Activated naive CD8-positive, alpha-beta T cell treated with anti-CD3 and anti-CD28 coated beads for 36 hours (primary cell): Measurements from ENCODE around the gene USP36. TPM values are rescaled to one million over a fixed set of nuclear protein-coding genes. Genes with fewer than 3 reads are reported as not detected.

ENCODE experiments used
- DNase-seq: peaks from one replicate; pipeline ENCODE4 v3.0.0; 2021
- H3K27ac Mint-ChIP-seq: one replicate; pipeline ENCODE4 v1.8.0; 2022; ENCODE audit warnings: mild to moderate bottlenecking, moderate library complexity, mixed read lengths
- H3K27me3 Mint-ChIP-seq: one replicate; pipeline ENCODE4 v1.8.0; 2022; ENCODE audit warnings: mild to moderate bottlenecking, mixed read lengths
- H3K36me3 Mint-ChIP-seq: one replicate; pipeline ENCODE4 v1.8.0; 2021; ENCODE audit warnings: mild to moderate bottlenecking, mixed read lengths
- H3K4me1 Mint-ChIP-seq: one replicate; pipeline ENCODE4 v1.8.0; 2021; ENCODE audit warnings: mixed read lengths
- H3K4me3 Mint-ChIP-seq: one replicate; pipeline ENCODE4 v1.8.0; 2022; ENCODE audit warnings: mild to moderate bottlenecking, moderate library complexity, mixed read lengths
- H3K9me3 Mint-ChIP-seq: one replicate; pipeline ENCODE4 v1.8.0; 2022; ENCODE audit warnings: mixed read lengths
- total RNA-seq, 2 experiments: library from RNA; stranded (reverse); gene quantifications; one replicate each; pipeline ENCODE4 v1.2.3, GENCODE V29; 2021

USP36 gene
- total RNA-seq, 2 experiments from 2014 or later = 126 to 128 TPM

- no peak overlapping the region for H3K27ac Mint-ChIP-seq
- H3K4me1 Mint-ChIP-seq = peaks cover 19% of the 10 kb centered on the region
- no peaks in the 10 kb centered on the region for H3K27me3 Mint-ChIP-seq
- H3K9me3 Mint-ChIP-seq = no peaks in the 10 kb centered on the region
- H3K36me3 Mint-ChIP-seq = peaks cover 65% of the 10 kb centered on the region
- no peak for DNase-seq
- no peak overlapping the region for H3K4me3 Mint-ChIP-seq
Measured at GRCh38 chr17:78834571-78834970, 6.0 kb downstream of the USP36 start.

- Mint-ChIP-seq H3K4me1 (peaks cover 5% of the 10 kb centered on the region), H3K36me3 (peaks cover 59% of the 10 kb centered on the region), H3K4me3 (no peak overlapping the region), H3K9me3 (no peaks in the 10 kb centered on the region), H3K27ac (no peak overlapping the region), H3K27me3 (no peaks in the 10 kb centered on the region)
- no peak for DNase-seq
Measured at GRCh38 chr17:78832541-78832810, 8.1 kb downstream of the USP36 start.

GRCh38 chr17:78831688-78832540 lies 8.7 kb downstream of the USP36 start:
- H3K27ac Mint-ChIP-seq = no peak overlapping the region
- no peak overlapping the region for H3K4me3 Mint-ChIP-seq

GRCh38 chr17:78829477-78829876 lies 11.1 kb downstream of the USP36 start:
- no peaks in the 10 kb centered on the region for H3K27me3 Mint-ChIP-seq
- H3K4me1 Mint-ChIP-seq = peaks cover 7% of the 10 kb centered on the region
- DNase-seq = no peak
- H3K9me3 Mint-ChIP-seq = no peaks in the 10 kb centered on the region
- H3K36me3 Mint-ChIP-seq = peaks cover 51% of the 10 kb centered on the region
- no peak overlapping the region for H3K27ac Mint-ChIP-seq
- no peak overlapping the region for H3K4me3 Mint-ChIP-seq

More at GRCh38 chr17:78831688-78832540, 8.7 kb downstream of the USP36 start:
- Mint-ChIP-seq H3K9me3 (no peaks in the 10 kb centered on the region), H3K36me3 (peaks cover 57% of the 10 kb centered on the region), H3K4me1 (peaks cover 2% of the 10 kb centered on the region), H3K27me3 (no peaks in the 10 kb centered on the region)
- DNase-seq = no peak

- no peak overlapping the region for H3K27ac Mint-ChIP-seq
- peaks cover 52% of the 10 kb centered on the region for H3K36me3 Mint-ChIP-seq
- no peaks in the 10 kb centered on the region for H3K27me3 Mint-ChIP-seq
- H3K9me3 Mint-ChIP-seq = no peaks in the 10 kb centered on the region
- H3K4me3 Mint-ChIP-seq = no peak overlapping the region
- no peak for DNase-seq
- H3K4me1 Mint-ChIP-seq = peaks cover 7% of the 10 kb centered on the region
Measured at GRCh38 chr17:78828470-78829185, 12.0 kb downstream of the USP36 start.

GRCh38 chr17:78826836-78827509 lies 13.6 kb downstream of the USP36 start:
- H3K27ac Mint-ChIP-seq = no peak overlapping the region

GRCh38 chr17:78826421-78826820 lies 14.2 kb downstream of the USP36 start:
- Mint-ChIP-seq H3K27ac (no peak overlapping the region), H3K36me3 (peaks cover 54% of the 10 kb centered on the region), H3K9me3 (no peaks in the 10 kb centered on the region)

More at GRCh38 chr17:78826836-78827509, 13.6 kb downstream of the USP36 start:
- Mint-ChIP-seq H3K9me3 (no peaks in the 10 kb centered on the region), H3K4me3 (no peak overlapping the region), H3K4me1 (peaks cover 13% of the 10 kb centered on the region), H3K36me3 (peaks cover 51% of the 10 kb centered on the region), H3K27me3 (no peaks in the 10 kb centered on the region)
- no peak for DNase-seq

GRCh38 chr17:78825696-78826095 lies 14.9 kb downstream of the USP36 start:
- Mint-ChIP-seq H3K27me3 (no peaks in the 10 kb centered on the region), H3K4me1 (peaks cover 18% of the 10 kb centered on the region), H3K27ac (peak overlapping the region; percentile 65), H3K36me3 (peaks cover 60% of the 10 kb centered on the region), H3K9me3 (no peaks in the 10 kb centered on the region), H3K4me3 (no peak overlapping the region)
- no peak for DNase-seq

More at GRCh38 chr17:78826421-78826820, 14.2 kb downstream of the USP36 start:
- peaks cover 13% of the 10 kb centered on the region for H3K4me1 Mint-ChIP-seq
- H3K4me3 Mint-ChIP-seq = no peak overlapping the region
- H3K27me3 Mint-ChIP-seq = no peaks in the 10 kb centered on the region
- no peak for DNase-seq

GRCh38 chr17:78824240-78824639 lies 16.4 kb downstream of the USP36 start:
- DNase-seq = no peak
- H3K4me1 Mint-ChIP-seq = peaks cover 32% of the 10 kb centered on the region

GRCh38 chr17:78823282-78824046 lies 17.1 kb downstream of the USP36 start:
- Mint-ChIP-seq H3K4me1 (peaks cover 39% of the 10 kb centered on the region), H3K36me3 (peaks cover 65% of the 10 kb centered on the region), H3K9me3 (no peaks in the 10 kb centered on the region), H3K4me3 (no peak overlapping the region), H3K27me3 (no peaks in the 10 kb centered on the region), H3K27ac (no peak overlapping the region)
- no peak for DNase-seq

More at GRCh38 chr17:78824240-78824639, 16.4 kb downstream of the USP36 start:
- Mint-ChIP-seq H3K4me3 (no peak overlapping the region), H3K9me3 (no peaks in the 10 kb centered on the region), H3K27ac (no peak overlapping the region), H3K36me3 (peaks cover 62% of the 10 kb centered on the region), H3K27me3 (no peaks in the 10 kb centered on the region)

- no peak overlapping the region for H3K4me3 Mint-ChIP-seq
- peak overlapping the region; percentile 22 for H3K27ac Mint-ChIP-seq
- no peaks in the 10 kb centered on the region for H3K9me3 Mint-ChIP-seq
- H3K4me1 Mint-ChIP-seq = peaks cover 44% of the 10 kb centered on the region
- DNase-seq = no peak
- no peaks in the 10 kb centered on the region for H3K27me3 Mint-ChIP-seq
- peaks cover 62% of the 10 kb centered on the region for H3K36me3 Mint-ChIP-seq
Measured at GRCh38 chr17:78822552-78822951, 18.1 kb downstream of the USP36 start.

GRCh38 chr17:78821961-78822360 lies 18.7 kb downstream of the USP36 start:
- Mint-ChIP-seq H3K4me3 (no peak overlapping the region), H3K27me3 (no peaks in the 10 kb centered on the region), H3K27ac (peak overlapping the region; percentile 56), H3K4me1 (peaks cover 50% of the 10 kb centered on the region), H3K36me3 (peaks cover 65% of the 10 kb centered on the region), H3K9me3 (no peaks in the 10 kb centered on the region)
- no peak for DNase-seq

GRCh38 chr17:78820841-78821240 lies 19.8 kb downstream of the USP36 start:
- no peaks in the 10 kb centered on the region for H3K27me3 Mint-ChIP-seq
- peaks cover 63% of the 10 kb centered on the region for H3K36me3 Mint-ChIP-seq
- H3K27ac Mint-ChIP-seq = no peak overlapping the region
- DNase-seq = no peak
- H3K9me3 Mint-ChIP-seq = no peaks in the 10 kb centered on the region
- no peak overlapping the region for H3K4me3 Mint-ChIP-seq
- peaks cover 54% of the 10 kb centered on the region for H3K4me1 Mint-ChIP-seq

- H3K4me1 Mint-ChIP-seq = peaks cover 50% of the 10 kb centered on the region
- H3K9me3 Mint-ChIP-seq = no peaks in the 10 kb centered on the region
- no peak for DNase-seq
- no peak overlapping the region for H3K4me3 Mint-ChIP-seq
- H3K36me3 Mint-ChIP-seq = peaks cover 59% of the 10 kb centered on the region
- peak overlapping the region; percentile 77 for H3K27ac Mint-ChIP-seq
- no peaks in the 10 kb centered on the region for H3K27me3 Mint-ChIP-seq
Measured at GRCh38 chr17:78819806-78820792, 20.5 kb downstream of the USP36 start.
